ENCODE results near the gene TMEM270. TPM values are rescaled to one million over a fixed set of nuclear protein-coding genes. Genes with fewer than 3 reads are reported as not detected.
A peak's percentile ranks its signal among the peaks of the same experiment; 100 is the strongest.

The TMEM270 gene, protein sequence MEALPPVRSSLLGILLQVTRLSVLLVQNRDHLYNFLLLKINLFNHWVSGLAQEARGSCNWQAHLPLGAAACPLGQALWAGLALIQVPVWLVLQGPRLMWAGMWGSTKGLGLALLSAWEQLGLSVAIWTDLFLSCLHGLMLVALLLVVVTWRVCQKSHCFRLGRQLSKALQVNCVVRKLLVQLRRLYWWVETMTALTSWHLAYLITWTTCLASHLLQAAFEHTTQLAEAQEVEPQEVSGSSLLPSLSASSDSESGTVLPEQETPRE
- not detected for polyA plus RNA-seq (2013, experiment 1 of 2)
- polyA plus RNA-seq (2013, experiment 2 of 2) = not detected

GRCh38 chr7:73860859-73861258 is at the start of gene TMEM270:
TSS of gene TMEM270 (plus strand) at chr7:73861159. CDS start at chr7:73861195, 36 bp downstream.
- Histone ChIP-seq H3K4me3 (ENCODE audit: insufficient read depth in 1 of 2, low read depth in 1 of 2, low read length in 2 of 2) (no peak within 1 kb of the TSS), H3K9me3 (ENCODE audit: control insufficient read depth, low read length) (no peaks in the 10 kb centered on the region), H4K8ac (ENCODE audit: low read length) (no peak within 1 kb of the TSS), H3K23ac (ENCODE audit: low read length in 2 of 2) (no peak within 1 kb of the TSS), H2BK12ac (ENCODE audit: low read length in 2 of 2) (no peak within 1 kb of the TSS), H3K18ac (ENCODE audit: low read depth in 1 of 2, low read length in 2 of 2) (no peak within 1 kb of the TSS), H3K4me1 (ENCODE audit: control insufficient read depth, insufficient read depth, low read depth, low read length) (peaks cover 1% of the 10 kb centered on the region), H3K4ac (ENCODE audit: low read depth in 1 of 2, low read length in 2 of 2) (no peak within 1 kb of the TSS), H3K4me2 (ENCODE audit: low read length, poor library complexity, severe bottlenecking) (no peak within 1 kb of the TSS), H2BK15ac (ENCODE audit: low read depth, poor library complexity, severe bottlenecking) (no peak within 1 kb of the TSS), H3K27ac (ENCODE audit: low read length, poor library complexity, severe bottlenecking) (no peak within 1 kb of the TSS), H2AFZ (ENCODE audit: low read depth, low read length) (no peak within 1 kb of the TSS), H2BK5ac (ENCODE audit: low read depth, low read length, poor library complexity, severe bottlenecking) (no peak within 1 kb of the TSS), H3K79me1 (replicated peaks; ENCODE audit: low read length, poor library complexity, severe bottlenecking) (no peaks in the 10 kb centered on the region), H2BK120ac (ENCODE audit: low read depth, low read length) (no peak within 1 kb of the TSS), H3K36me3 (ENCODE audit: control insufficient read depth in 1 of 2, insufficient read depth in 2 of 2, low read depth in 1 of 2, low read length in 2 of 2) (no peaks in the 10 kb centered on the region), H2AK5ac (ENCODE audit: low read length, severe bottlenecking) (no peak within 1 kb of the TSS), H3K9ac (ENCODE audit: low read length) (no peak within 1 kb of the TSS), H4K91ac (ENCODE audit: low read length) (no peak within 1 kb of the TSS), H3K14ac (ENCODE audit: low read length in 2 of 2) (no peak within 1 kb of the TSS), H3K27me3 (ENCODE audit: control insufficient read depth in 1 of 2, insufficient read depth in 1 of 2, low read length in 2 of 2) (peaks cover 0 to 10% of the 10 kb centered on the region in 2 experiments)
- DNase-seq = no peak
- 90% methylated on average over 10 of the region's 11 CpGs for WGBS

DNA sequence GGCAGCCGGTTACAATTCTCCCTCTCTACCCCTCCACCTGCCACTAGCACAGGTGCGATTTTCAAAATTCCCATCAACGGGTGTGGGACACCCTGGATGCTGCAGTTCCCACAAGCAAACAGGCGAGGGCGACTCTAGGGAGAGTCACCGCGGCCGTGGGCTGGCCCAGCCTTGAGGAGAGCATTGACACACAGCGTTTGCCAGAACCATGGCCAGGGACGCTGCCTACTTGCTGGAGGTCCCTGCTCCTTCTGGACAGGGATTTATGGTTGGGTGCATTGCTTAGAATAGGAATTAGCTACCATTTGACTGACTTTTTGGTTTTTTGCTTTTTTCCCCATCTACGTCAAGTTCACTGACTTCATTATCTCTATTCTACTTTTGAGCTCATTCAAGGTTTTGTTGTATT is 49.2 kb upstream of the TMEM270 start:
- peak; percentile 70 for DNase-seq

DNA sequence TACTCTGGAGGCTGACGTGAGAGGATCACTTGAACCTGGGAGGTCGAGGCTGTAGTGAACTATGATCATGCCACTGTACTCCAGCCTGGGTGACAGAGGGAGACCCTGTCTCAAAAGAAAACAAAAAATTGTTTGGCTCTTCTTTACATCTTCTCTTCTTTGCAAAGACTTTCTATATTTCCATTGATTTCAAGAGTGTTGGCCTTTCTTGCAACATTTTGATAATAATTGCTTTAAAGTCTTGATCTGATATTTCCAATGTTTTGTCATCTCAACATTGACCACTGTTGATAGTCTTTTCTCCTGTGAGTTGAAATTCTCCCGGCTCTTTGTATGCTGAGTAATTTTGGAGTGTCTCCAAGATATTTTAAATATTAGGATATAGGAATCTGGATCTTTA is 48.0 kb upstream of the TMEM270 start:
- Histone ChIP-seq H3K14ac (ENCODE audit: low read length in 2 of 2) (no peak overlapping the region), H3K9me3 (ENCODE audit: control insufficient read depth, low read length) (no peaks in the 10 kb centered on the region), H2AFZ (ENCODE audit: low read depth, low read length) (no peak overlapping the region), H3K27me3 (ENCODE audit: control insufficient read depth in 1 of 2, insufficient read depth in 1 of 2, low read length in 2 of 2) (peaks cover 0 to 4% of the 10 kb centered on the region in 2 experiments), H3K4me3 (ENCODE audit: insufficient read depth in 1 of 2, low read depth in 1 of 2, low read length in 2 of 2) (no peak overlapping the region), H3K9ac (ENCODE audit: low read length) (no peak overlapping the region), H2BK15ac (ENCODE audit: low read depth, poor library complexity, severe bottlenecking) (no peak overlapping the region), H3K27ac (ENCODE audit: low read length, poor library complexity, severe bottlenecking) (no peak overlapping the region), H3K4me2 (ENCODE audit: low read length, poor library complexity, severe bottlenecking) (no peak overlapping the region), H2BK120ac (ENCODE audit: low read depth, low read length) (no peak overlapping the region), H3K18ac (ENCODE audit: low read depth in 1 of 2, low read length in 2 of 2) (no peak overlapping the region), H3K4me1 (ENCODE audit: control insufficient read depth, insufficient read depth, low read depth, low read length) (peaks cover 4% of the 10 kb centered on the region), H2BK12ac (ENCODE audit: low read length in 2 of 2) (no peak overlapping the region), H2AK5ac (ENCODE audit: low read length, severe bottlenecking) (no peak overlapping the region), H3K4ac (ENCODE audit: low read depth in 1 of 2, low read length in 2 of 2) (no peak overlapping the region), H4K8ac (ENCODE audit: low read length) (no peak overlapping the region), H3K23ac (ENCODE audit: low read length in 2 of 2) (no peak overlapping the region), H2BK5ac (ENCODE audit: low read depth, low read length, poor library complexity, severe bottlenecking) (no peak overlapping the region), H4K91ac (ENCODE audit: low read length) (no peak overlapping the region), H3K36me3 (ENCODE audit: control insufficient read depth in 1 of 2, insufficient read depth in 2 of 2, low read depth in 1 of 2, low read length in 2 of 2) (no peaks in the 10 kb centered on the region), H3K79me1 (replicated peaks; ENCODE audit: low read length, poor library complexity, severe bottlenecking) (no peaks in the 10 kb centered on the region)
- 94% methylated on average over 3 of the region's 3 CpGs for WGBS
- DNase-seq = no peak

More for the DNA sequence above, 49.2 kb upstream of the TMEM270 start:
- Histone ChIP-seq H3K14ac (ENCODE audit: low read length in 2 of 2) (no peak overlapping the region), H3K23ac (ENCODE audit: low read length in 2 of 2) (no peak overlapping the region), H3K18ac (ENCODE audit: low read depth in 1 of 2, low read length in 2 of 2) (no peak overlapping the region), H2BK5ac (ENCODE audit: low read depth, low read length, poor library complexity, severe bottlenecking) (no peak overlapping the region), H3K27me3 (ENCODE audit: control insufficient read depth in 1 of 2, insufficient read depth in 1 of 2, low read length in 2 of 2) (peaks cover 0 to 4% of the 10 kb centered on the region in 2 experiments), H3K79me1 (replicated peaks; ENCODE audit: low read length, poor library complexity, severe bottlenecking) (no peaks in the 10 kb centered on the region), H4K8ac (ENCODE audit: low read length) (no peak overlapping the region), H2BK12ac (ENCODE audit: low read length in 2 of 2) (no peak overlapping the region), H2AK5ac (ENCODE audit: low read length, severe bottlenecking) (no peak overlapping the region), H3K9me3 (ENCODE audit: control insufficient read depth, low read length) (no peaks in the 10 kb centered on the region), H3K4me1 (ENCODE audit: control insufficient read depth, insufficient read depth, low read depth, low read length) (peaks cover 4% of the 10 kb centered on the region), H2BK120ac (ENCODE audit: low read depth, low read length) (no peak overlapping the region), H3K36me3 (ENCODE audit: control insufficient read depth in 1 of 2, insufficient read depth in 2 of 2, low read depth in 1 of 2, low read length in 2 of 2) (no peaks in the 10 kb centered on the region), H2AFZ (ENCODE audit: low read depth, low read length) (no peak overlapping the region), H3K4ac (ENCODE audit: low read depth in 1 of 2, low read length in 2 of 2) (no peak overlapping the region), H2BK15ac (ENCODE audit: low read depth, poor library complexity, severe bottlenecking) (no peak overlapping the region), H3K9ac (ENCODE audit: low read length) (no peak overlapping the region), H3K4me3 (ENCODE audit: insufficient read depth in 1 of 2, low read depth in 1 of 2, low read length in 2 of 2) (no peak overlapping the region), H3K27ac (ENCODE audit: low read length, poor library complexity, severe bottlenecking) (no peak overlapping the region), H3K4me2 (ENCODE audit: low read length, poor library complexity, severe bottlenecking) (no peak overlapping the region), H4K91ac (ENCODE audit: low read length) (no peak overlapping the region)
- 2% methylated on average over 9 of the region's 11 CpGs for WGBS

- peaks cover 0 to 4% of the 10 kb centered on the region in 2 experiments for H3K27me3 ChIP-seq (ENCODE audit: control insufficient read depth in 1 of 2, insufficient read depth in 1 of 2, low read length in 2 of 2)
- H3K18ac ChIP-seq (ENCODE audit: low read depth in 1 of 2, low read length in 2 of 2) = no peak overlapping the region
- H4K91ac ChIP-seq (ENCODE audit: low read length) = peak overlapping the region; percentile 59
- 89% methylated on average over 7 of the region's 8 CpGs for WGBS
- no peak overlapping the region for H3K27ac ChIP-seq (ENCODE audit: low read length, poor library complexity, severe bottlenecking)
- no peaks in the 10 kb centered on the region for H3K36me3 ChIP-seq (ENCODE audit: control insufficient read depth in 1 of 2, insufficient read depth in 2 of 2, low read depth in 1 of 2, low read length in 2 of 2)
- H2BK12ac ChIP-seq (ENCODE audit: low read length in 2 of 2) = no peak overlapping the region
- no peak overlapping the region for H2BK15ac ChIP-seq (ENCODE audit: low read depth, poor library complexity, severe bottlenecking)
- no peak for DNase-seq
- H2BK120ac ChIP-seq (ENCODE audit: low read depth, low read length) = no peak overlapping the region
- H3K9me3 ChIP-seq (ENCODE audit: control insufficient read depth, low read length) = no peaks in the 10 kb centered on the region
- no peaks in the 10 kb centered on the region for H3K4me1 ChIP-seq (ENCODE audit: control insufficient read depth, insufficient read depth, low read depth, low read length)
- no peak overlapping the region for H3K9ac ChIP-seq (ENCODE audit: low read length)
- H3K14ac ChIP-seq (ENCODE audit: low read length in 2 of 2) = no peak overlapping the region
- no peak overlapping the region for H3K23ac ChIP-seq (ENCODE audit: low read length in 2 of 2)
- H3K4ac ChIP-seq (ENCODE audit: low read depth in 1 of 2, low read length in 2 of 2) = no peak overlapping the region
- no peaks in the 10 kb centered on the region for H3K79me1 ChIP-seq (replicated peaks; ENCODE audit: low read length, poor library complexity, severe bottlenecking)
- no peak overlapping the region for H3K4me3 ChIP-seq (ENCODE audit: insufficient read depth in 1 of 2, low read depth in 1 of 2, low read length in 2 of 2)
- no peak overlapping the region for H4K8ac ChIP-seq (ENCODE audit: low read length)
- no peak overlapping the region for H2AFZ ChIP-seq (ENCODE audit: low read depth, low read length)
- H2BK5ac ChIP-seq (ENCODE audit: low read depth, low read length, poor library complexity, severe bottlenecking) = no peak overlapping the region
- H3K4me2 ChIP-seq (ENCODE audit: low read length, poor library complexity, severe bottlenecking) = no peak overlapping the region
- H2AK5ac ChIP-seq (ENCODE audit: low read length, severe bottlenecking) = no peak overlapping the region
Observed at GRCh38 chr7:73815436-73815835, 45.5 kb upstream of the TMEM270 start.

Measured in mesenchymal stem cell (in vitro differentiated cells and primary cell).